HEK293 (cell line): ENCODE data around the gene ENC1.
"Not testable (repeated sequence)": the region's sequence is repeated elsewhere in the genome, so short reads cannot be mapped to it uniquely, and the experiment has no call there.

Source experiments
- CTCF ChIA-PET: fragments of 350-600 bp; formaldehyde crosslinking; extraction: SDS; loops from one replicate; lab custom pipeline; 2021; ENCODE audit warnings: antibody characterized with exemption; lab: Yijun Ruan, JAX
- POLR2A ChIA-PET: fragments of 300-600 bp; formaldehyde crosslinking; extraction: SDS; loops from one replicate; lab custom pipeline; 2020; ENCODE audit warnings: antibody characterized with exemption, inconsistent platforms; lab: Yijun Ruan, JAX
- H3K27ac ChIP-seq: fragments of 200-500 bp; sonication (Bioruptor generic); 2 replicates; pipeline ENCODE4 v1.5.1; 2014; ENCODE audit warnings: low read depth, low read length, control low read depth, inconsistent platforms; ENCODE audit errors: extremely low read depth
- H3K36me3 ChIP-seq, 2 experiments: fragments of 200-500 bp in 1 of 2; sonication (Bioruptor generic) in 1 of 2; 1 replicate in 1 of 2; 2 replicates in 1 of 2; pipeline ENCODE4 v1.5.1; 2014 to 2017; ENCODE audit warnings: inconsistent platforms in 2 of 2, low read length in 2 of 2; ENCODE audit not compliant: control insufficient read depth in 2 of 2, insufficient read depth in 1 of 2
- H3K4me1 ChIP-seq: fragments of 200-500 bp; sonication (Bioruptor generic); 2 replicates; pipeline ENCODE4 v1.5.1; 2014; ENCODE audit warnings: mild to moderate bottlenecking, low read length, inconsistent platforms; ENCODE audit not compliant: control insufficient read depth, insufficient read depth
- H3K4me3 ChIP-seq: 2 replicates; pipeline ENCODE4 v1.5.1; 2011; ENCODE audit warnings: low read depth, mild to moderate bottlenecking, control low read depth, low read length, moderate library complexity
- H3K9me3 ChIP-seq: fragments of 200-500 bp; sonication (Bioruptor generic); 2 replicates; pipeline ENCODE4 v1.5.1; 2014; ENCODE audit warnings: low read depth, low read length, inconsistent platforms; ENCODE audit not compliant: control insufficient read depth, insufficient read depth
- GLI4 ChIP-seq: fragments of 450-650 bp; formaldehyde crosslinking; IDR thresholded peaks from 2 replicates; pipeline ENCODE4 v1.5.1; 2016; ENCODE audit warnings: missing biosample characterization, missing genetic modification characterization
- OSR2 ChIP-seq: fragments of 450-650 bp; formaldehyde crosslinking; IDR thresholded peaks from 2 replicates; pipeline ENCODE4 v1.5.1; 2016; ENCODE audit warnings: missing biosample characterization, missing genetic modification characterization
- SALL2 ChIP-seq: fragments of 450-650 bp; formaldehyde crosslinking; IDR thresholded peaks from 2 replicates; pipeline ENCODE4 v1.5.0; 2017; ENCODE audit warnings: missing biosample characterization, mild to moderate bottlenecking, missing genetic modification characterization, borderline replicate concordance
- SP2 ChIP-seq: fragments of 450-650 bp; formaldehyde crosslinking; IDR thresholded peaks from 2 replicates; pipeline ENCODE4 v1.5.1; 2016; ENCODE audit warnings: missing biosample characterization, missing genetic modification characterization
- ZNF112 ChIP-seq: fragments of 450-650 bp; formaldehyde crosslinking; IDR thresholded peaks from 2 replicates; pipeline ENCODE4 v1.5.0; 2017; ENCODE audit warnings: missing biosample characterization, missing genetic modification characterization
- ZNF140 ChIP-seq: fragments of 450-650 bp; formaldehyde crosslinking; IDR thresholded peaks from 2 replicates; pipeline ENCODE4 v1.5.1; 2016; ENCODE audit warnings: missing biosample characterization, missing genetic modification characterization
- ZNF174 ChIP-seq: fragments of 450-650 bp; formaldehyde crosslinking; IDR thresholded peaks from 2 replicates; pipeline ENCODE4 v1.5.0; 2017; ENCODE audit warnings: missing biosample characterization, mild to moderate bottlenecking, missing genetic modification characterization
- ZNF175 ChIP-seq: fragments of 450-650 bp; formaldehyde crosslinking; IDR thresholded peaks from 2 replicates; pipeline ENCODE4 v1.5.1; 2016; ENCODE audit warnings: missing biosample characterization, missing genetic modification characterization
- ZNF239 ChIP-seq: fragments of 450-650 bp; formaldehyde crosslinking; IDR thresholded peaks from 2 replicates; pipeline ENCODE4 v1.5.1; 2016; ENCODE audit warnings: missing biosample characterization, missing genetic modification characterization
- ZNF24 ChIP-seq: fragments of 450-650 bp; formaldehyde crosslinking; IDR thresholded peaks from 2 replicates; pipeline ENCODE4 v1.5.1; 2016; ENCODE audit warnings: missing biosample characterization, missing genetic modification characterization
- ZNF302 ChIP-seq: fragments of 450-650 bp; formaldehyde crosslinking; IDR thresholded peaks from 2 replicates; pipeline ENCODE4 v1.5.1; 2016; ENCODE audit warnings: missing biosample characterization, missing genetic modification characterization, low read depth
- ZNF394 ChIP-seq: fragments of 450-650 bp; formaldehyde crosslinking; IDR thresholded peaks from 2 replicates; pipeline ENCODE4 v1.5.1; 2016; ENCODE audit warnings: missing biosample characterization, missing genetic modification characterization, mild to moderate bottlenecking, moderate library complexity, borderline replicate concordance
- ZNF416 ChIP-seq: fragments of 450-650 bp; formaldehyde crosslinking; IDR thresholded peaks from 2 replicates; pipeline ENCODE4 v1.5.1; 2016; ENCODE audit warnings: missing biosample characterization, missing genetic modification characterization
- ZNF423 ChIP-seq: fragments of 450-650 bp; formaldehyde crosslinking; IDR thresholded peaks from 2 replicates; pipeline ENCODE4 v1.5.1; 2016; ENCODE audit warnings: missing biosample characterization, missing genetic modification characterization
- ZNF555 ChIP-seq: fragments of 450-650 bp; formaldehyde crosslinking; conservative IDR thresholded peaks from 2 replicates; pipeline ENCODE4 v1.5.1; 2017; ENCODE audit warnings: missing biosample characterization, mild to moderate bottlenecking, missing genetic modification characterization, inconsistent platforms
- ZNF623 ChIP-seq: fragments of 450-650 bp; formaldehyde crosslinking; IDR thresholded peaks from 2 replicates; pipeline ENCODE4 v1.5.1; 2016; ENCODE audit warnings: missing biosample characterization, missing genetic modification characterization
- ZNF654 ChIP-seq: fragments of 450-650 bp; formaldehyde crosslinking; IDR thresholded peaks from 2 replicates; pipeline ENCODE4 v1.5.1; 2016; ENCODE audit warnings: low read depth, missing biosample characterization, missing genetic modification characterization
- ZNF660 ChIP-seq: fragments of 450-650 bp; IDR thresholded peaks from 2 replicates; pipeline ENCODE4 v1.5.1; 2018; ENCODE audit warnings: missing biosample characterization, mild to moderate bottlenecking, missing genetic modification characterization
- ZNF664 ChIP-seq: fragments of 450-650 bp; formaldehyde crosslinking; IDR thresholded peaks from 2 replicates; pipeline ENCODE4 v1.5.1; 2016; ENCODE audit warnings: missing biosample characterization, missing genetic modification characterization
- ZNF701 ChIP-seq: fragments of 450-650 bp; formaldehyde crosslinking; IDR thresholded peaks from 2 replicates; pipeline ENCODE4 v1.5.1; 2016; ENCODE audit warnings: missing biosample characterization, missing genetic modification characterization
- ZNF768 ChIP-seq: fragments of 450-650 bp; formaldehyde crosslinking; IDR thresholded peaks from 2 replicates; pipeline ENCODE4 v1.5.1; 2018; ENCODE audit warnings: missing biosample characterization, mild to moderate bottlenecking, missing genetic modification characterization
- ZNF776 ChIP-seq: fragments of 450-650 bp; formaldehyde crosslinking; IDR thresholded peaks from 2 replicates; pipeline ENCODE4 v1.5.0; 2017; ENCODE audit warnings: missing biosample characterization, missing genetic modification characterization, borderline replicate concordance
- ZXDB ChIP-seq: fragments of 450-650 bp; formaldehyde crosslinking; IDR thresholded peaks from 2 replicates; pipeline ENCODE4 v1.5.1; 2016; ENCODE audit warnings: missing biosample characterization, missing genetic modification characterization
- TF ChIP-seq, protein P1 (sequence below): fragments of 450-650 bp; formaldehyde crosslinking; IDR thresholded peaks from 2 replicates; pipeline ENCODE4 v1.5.1; 2016; ENCODE audit warnings: missing biosample characterization, missing genetic modification characterization
- TF ChIP-seq, protein P2 (sequence below): fragments of 450-650 bp; formaldehyde crosslinking; conservative IDR thresholded peaks from 2 replicates; pipeline ENCODE4 v1.5.1; 2016; ENCODE audit warnings: low read depth, missing biosample characterization, missing genetic modification characterization

Gene ENC1

DNA sequence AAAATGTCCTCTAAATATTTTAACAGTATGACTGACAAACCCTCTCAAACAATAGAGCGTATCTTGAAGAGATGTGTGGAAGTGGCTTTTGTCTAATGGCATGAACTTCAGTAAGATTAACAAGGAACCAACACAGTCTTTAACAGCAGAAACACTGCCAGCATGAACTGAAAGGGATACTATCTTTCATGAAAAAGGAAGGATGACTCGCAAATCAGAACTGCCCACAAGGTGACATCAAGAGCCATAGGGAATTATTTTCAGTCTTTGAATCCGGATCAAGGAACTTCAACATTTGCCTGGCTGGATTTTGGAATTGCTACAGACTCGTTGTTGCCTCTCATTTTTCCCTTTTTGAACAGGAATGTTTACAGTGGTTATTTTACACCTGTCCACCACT, 39.4 kb upstream of the ENC1 start:
- Histone ChIP-seq H3K4me1 (no peaks in the 10 kb centered on the region), H3K27ac (no peak overlapping the region), H3K36me3 (no peaks in the 10 kb centered on the region), H3K4me3 (no peak overlapping the region), H3K9me3 (no peaks in the 10 kb centered on the region)
- ChIA-PET CTCF (interaction anchor here (0.7 kb wide), 1 partner anchor 43 kb away, joined by 4 read pairs; no protein-coding TSS in a partner anchor), POLR2A (no interaction called here)
- TF ChIP-seq ZNF112 (tag by site-specific recombination) (no peak), ZNF24 (tag by site-specific recombination) (no peak), ZNF394 (tag by site-specific recombination) (no peak), ZNF776 (tag by site-specific recombination) (no peak), ZNF768 (no peak), SP2 (no peak), ZNF423 (tag by site-specific recombination) (no peak), ZNF416 (tag by site-specific recombination) (no peak), ZNF664 (tag by site-specific recombination) (no peak), ZNF174 (no peak), OSR2 (tag by site-specific recombination) (no peak), ZNF239 (tag by site-specific recombination) (no peak), GLI4 (tag by site-specific recombination) (no peak), ZNF175 (tag by site-specific recombination) (no peak), SALL2 (tag by site-specific recombination) (no peak), ZNF302 (tag by site-specific recombination) (no peak), ZNF701 (no peak), ZNF660 (tag by site-specific recombination) (no peak)
- TF ChIP-seq, protein P1, sequence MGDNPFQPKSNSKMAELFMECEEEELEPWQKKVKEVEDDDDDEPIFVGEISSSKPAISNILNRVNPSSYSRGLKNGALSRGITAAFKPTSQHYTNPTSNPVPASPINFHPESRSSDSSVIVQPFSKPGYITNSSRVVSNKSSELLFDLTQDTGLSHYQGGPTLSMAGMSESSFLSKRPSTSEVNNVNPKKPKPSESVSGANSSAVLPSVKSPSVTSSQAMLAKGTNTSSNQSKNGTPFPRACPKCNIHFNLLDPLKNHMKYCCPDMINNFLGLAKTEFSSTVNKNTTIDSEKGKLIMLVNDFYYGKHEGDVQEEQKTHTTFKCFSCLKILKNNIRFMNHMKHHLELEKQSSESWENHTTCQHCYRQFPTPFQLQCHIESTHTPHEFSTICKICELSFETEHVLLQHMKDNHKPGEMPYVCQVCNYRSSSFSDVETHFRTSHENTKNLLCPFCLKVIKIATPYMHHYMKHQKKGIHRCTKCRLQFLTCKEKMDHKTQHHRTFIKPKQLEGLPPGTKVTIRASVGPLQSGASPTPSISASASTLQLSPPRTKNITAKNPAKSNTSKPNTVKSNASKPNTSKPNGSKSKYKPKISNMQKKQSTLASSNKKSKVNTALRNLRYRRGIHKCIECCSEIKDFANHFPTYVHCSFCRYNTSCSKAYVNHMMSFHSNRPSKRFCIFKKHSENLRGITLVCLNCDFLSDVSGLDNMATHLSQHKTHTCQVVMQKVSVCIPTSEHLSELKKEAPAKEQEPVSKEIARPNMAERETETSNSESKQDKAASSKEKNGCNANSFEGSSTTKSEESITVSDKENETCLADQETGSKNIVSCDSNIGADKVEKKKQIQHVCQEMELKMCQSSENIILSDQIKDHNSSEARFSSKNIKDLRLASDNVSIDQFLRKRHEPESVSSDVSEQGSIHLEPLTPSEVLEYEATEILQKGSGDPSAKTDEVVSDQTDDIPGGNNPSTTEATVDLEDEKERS (tag by site-specific recombination) = no peak

DNA sequence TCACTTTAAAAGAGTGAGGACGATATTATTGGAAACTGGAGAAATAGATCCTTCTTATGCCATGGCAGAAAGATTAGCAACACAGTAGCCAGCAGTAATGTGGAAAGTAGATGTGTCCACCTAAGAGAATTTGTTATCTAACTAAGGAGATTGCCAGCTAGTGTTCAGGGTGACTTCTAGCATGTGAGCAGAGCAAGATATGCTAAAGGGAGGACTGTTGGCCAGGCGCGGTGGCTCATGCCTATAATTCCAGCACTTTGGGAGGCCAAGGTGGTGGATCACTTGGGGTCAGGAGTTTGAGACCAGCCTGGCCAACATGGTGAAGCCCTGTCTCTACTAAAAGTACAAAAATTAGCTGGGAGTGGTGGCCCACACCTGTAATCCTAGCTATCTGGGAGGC, 38.8 kb upstream of the ENC1 start:
- H3K36me3 ChIP-seq, H3K27ac ChIP-seq, H3K9me3 ChIP-seq, POLR2A ChIA-PET, H3K4me1 ChIP-seq, CTCF ChIA-PET, H3K4me3 ChIP-seq: not testable (repeated sequence)

DNA sequence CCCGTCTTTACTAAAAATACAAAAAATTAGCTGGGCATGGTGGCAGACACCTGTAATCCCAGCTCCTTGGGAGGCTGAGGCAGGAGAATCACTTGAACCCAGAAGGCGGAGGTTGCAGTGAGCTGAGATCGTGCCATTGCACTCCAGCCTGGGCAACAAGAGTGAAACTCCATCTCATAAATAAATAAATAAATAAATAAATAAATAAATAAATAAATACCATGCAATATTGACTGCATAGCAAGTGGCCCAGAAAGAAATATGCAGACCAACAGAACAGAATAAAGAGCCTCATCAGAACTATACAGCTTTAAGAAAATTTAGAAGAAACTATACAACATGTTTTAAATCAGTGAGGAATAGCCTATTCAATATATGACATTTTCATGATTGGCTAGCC, 37.6 kb upstream of the ENC1 start:
- H3K9me3 ChIP-seq, H3K36me3 ChIP-seq, H3K4me1 ChIP-seq, H3K4me3 ChIP-seq, H3K27ac ChIP-seq, POLR2A ChIA-PET: not testable (repeated sequence)
- CTCF ChIA-PET = interaction anchor here (0.7 kb wide), 2 partner anchors 241 to 247 kb away, joined by 3 to 4 read pairs; no protein-coding TSS in a partner anchor
- TF ChIP-seq ZXDB (tag by site-specific recombination) (0 out of 2 replicates have a peak, but pooled peaks have one; percentile 20), ZNF654 (tag by site-specific recombination) (0 out of 2 replicates have a peak, but pooled peaks have one; percentile 8), ZNF394 (tag by site-specific recombination) (peak; percentile 63; the same call in 1 of the 2 replicates), ZNF555 (tag by site-specific recombination) (peak; percentile 43), ZNF140 (tag by site-specific recombination) (peak; percentile 40; the same call in 1 of the 2 replicates), ZNF623 (tag by site-specific recombination) (peak; percentile 47)
- TF ChIP-seq, protein P2, sequence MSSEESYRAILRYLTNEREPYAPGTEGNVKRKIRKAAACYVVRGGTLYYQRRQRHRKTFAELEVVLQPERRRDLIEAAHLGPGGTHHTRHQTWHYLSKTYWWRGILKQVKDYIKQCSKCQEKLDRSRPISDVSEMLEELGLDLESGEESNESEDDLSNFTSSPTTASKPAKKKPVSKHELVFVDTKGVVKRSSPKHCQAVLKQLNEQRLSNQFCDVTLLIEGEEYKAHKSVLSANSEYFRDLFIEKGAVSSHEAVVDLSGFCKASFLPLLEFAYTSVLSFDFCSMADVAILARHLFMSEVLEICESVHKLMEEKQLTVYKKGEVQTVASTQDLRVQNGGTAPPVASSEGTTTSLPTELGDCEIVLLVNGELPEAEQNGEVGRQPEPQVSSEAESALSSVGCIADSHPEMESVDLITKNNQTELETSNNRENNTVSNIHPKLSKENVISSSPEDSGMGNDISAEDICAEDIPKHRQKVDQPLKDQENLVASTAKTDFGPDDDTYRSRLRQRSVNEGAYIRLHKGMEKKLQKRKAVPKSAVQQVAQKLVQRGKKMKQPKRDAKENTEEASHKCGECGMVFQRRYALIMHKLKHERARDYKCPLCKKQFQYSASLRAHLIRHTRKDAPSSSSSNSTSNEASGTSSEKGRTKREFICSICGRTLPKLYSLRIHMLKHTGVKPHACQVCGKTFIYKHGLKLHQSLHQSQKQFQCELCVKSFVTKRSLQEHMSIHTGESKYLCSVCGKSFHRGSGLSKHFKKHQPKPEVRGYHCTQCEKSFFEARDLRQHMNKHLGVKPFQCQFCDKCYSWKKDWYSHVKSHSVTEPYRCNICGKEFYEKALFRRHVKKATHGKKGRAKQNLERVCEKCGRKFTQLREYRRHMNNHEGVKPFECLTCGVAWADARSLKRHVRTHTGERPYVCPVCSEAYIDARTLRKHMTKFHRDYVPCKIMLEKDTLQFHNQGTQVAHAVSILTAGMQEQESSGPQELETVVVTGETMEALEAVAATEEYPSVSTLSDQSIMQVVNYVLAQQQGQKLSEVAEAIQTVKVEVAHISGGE = peak; percentile 58
